Measurements from ENCODE around the gene CCNT2.

DNA sequence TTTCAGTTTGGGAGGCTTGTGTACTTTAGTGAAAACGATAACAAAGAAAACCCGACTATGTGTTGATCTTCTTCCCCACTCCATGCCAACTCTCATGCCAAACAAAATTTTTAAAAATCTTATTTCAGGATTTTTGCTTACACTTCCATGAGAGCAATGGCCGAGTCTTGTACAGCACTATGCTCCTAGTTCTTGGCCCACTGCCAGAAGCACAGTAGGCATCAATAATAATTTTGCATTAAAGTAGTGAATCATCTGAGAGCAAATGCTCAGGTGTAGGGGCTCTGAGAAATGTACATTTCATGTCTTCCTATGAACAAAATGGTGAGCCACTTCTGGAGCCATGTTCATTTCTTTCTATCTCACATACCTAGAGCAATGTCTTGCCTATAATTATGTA, 66.4 kb downstream of the CCNT2 start:
- TF ChIP-seq TOX (CRISPR knock-in tag; IDR thresholded peaks at IDR 0.05; ENCODE audit: borderline replicate concordance) (no peak), ZNF565 (CRISPR knock-in tag; conservative IDR thresholded peaks at IDR 0.05; ENCODE audit: low read depth) (no peak), ISL1 (CRISPR knock-in tag; IDR thresholded peaks at IDR 0.05) (no peak), CSDC2 (CRISPR knock-in tag; IDR thresholded peaks at IDR 0.05) (no peak), ESRRG (CRISPR knock-in tag; IDR thresholded peaks at IDR 0.05) (no peak)
- TF ChIP-seq, protein P1, sequence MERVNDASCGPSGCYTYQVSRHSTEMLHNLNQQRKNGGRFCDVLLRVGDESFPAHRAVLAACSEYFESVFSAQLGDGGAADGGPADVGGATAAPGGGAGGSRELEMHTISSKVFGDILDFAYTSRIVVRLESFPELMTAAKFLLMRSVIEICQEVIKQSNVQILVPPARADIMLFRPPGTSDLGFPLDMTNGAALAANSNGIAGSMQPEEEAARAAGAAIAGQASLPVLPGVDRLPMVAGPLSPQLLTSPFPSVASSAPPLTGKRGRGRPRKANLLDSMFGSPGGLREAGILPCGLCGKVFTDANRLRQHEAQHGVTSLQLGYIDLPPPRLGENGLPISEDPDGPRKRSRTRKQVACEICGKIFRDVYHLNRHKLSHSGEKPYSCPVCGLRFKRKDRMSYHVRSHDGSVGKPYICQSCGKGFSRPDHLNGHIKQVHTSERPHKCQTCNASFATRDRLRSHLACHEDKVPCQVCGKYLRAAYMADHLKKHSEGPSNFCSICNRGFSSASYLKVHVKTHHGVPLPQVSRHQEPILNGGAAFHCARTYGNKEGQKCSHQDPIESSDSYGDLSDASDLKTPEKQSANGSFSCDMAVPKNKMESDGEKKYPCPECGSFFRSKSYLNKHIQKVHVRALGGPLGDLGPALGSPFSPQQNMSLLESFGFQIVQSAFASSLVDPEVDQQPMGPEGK (CRISPR knock-in tag; IDR thresholded peaks at IDR 0.05; ENCODE audit: borderline replicate concordance): no peak
- TF ChIP-seq, protein P2, sequence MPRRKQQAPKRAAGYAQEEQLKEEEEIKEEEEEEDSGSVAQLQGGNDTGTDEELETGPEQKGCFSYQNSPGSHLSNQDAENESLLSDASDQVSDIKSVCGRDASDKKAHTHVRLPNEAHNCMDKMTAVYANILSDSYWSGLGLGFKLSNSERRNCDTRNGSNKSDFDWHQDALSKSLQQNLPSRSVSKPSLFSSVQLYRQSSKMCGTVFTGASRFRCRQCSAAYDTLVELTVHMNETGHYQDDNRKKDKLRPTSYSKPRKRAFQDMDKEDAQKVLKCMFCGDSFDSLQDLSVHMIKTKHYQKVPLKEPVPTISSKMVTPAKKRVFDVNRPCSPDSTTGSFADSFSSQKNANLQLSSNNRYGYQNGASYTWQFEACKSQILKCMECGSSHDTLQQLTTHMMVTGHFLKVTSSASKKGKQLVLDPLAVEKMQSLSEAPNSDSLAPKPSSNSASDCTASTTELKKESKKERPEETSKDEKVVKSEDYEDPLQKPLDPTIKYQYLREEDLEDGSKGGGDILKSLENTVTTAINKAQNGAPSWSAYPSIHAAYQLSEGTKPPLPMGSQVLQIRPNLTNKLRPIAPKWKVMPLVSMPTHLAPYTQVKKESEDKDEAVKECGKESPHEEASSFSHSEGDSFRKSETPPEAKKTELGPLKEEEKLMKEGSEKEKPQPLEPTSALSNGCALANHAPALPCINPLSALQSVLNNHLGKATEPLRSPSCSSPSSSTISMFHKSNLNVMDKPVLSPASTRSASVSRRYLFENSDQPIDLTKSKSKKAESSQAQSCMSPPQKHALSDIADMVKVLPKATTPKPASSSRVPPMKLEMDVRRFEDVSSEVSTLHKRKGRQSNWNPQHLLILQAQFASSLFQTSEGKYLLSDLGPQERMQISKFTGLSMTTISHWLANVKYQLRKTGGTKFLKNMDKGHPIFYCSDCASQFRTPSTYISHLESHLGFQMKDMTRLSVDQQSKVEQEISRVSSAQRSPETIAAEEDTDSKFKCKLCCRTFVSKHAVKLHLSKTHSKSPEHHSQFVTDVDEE (CRISPR knock-in tag; IDR thresholded peaks at IDR 0.05): no peak
